ENCODE measurements around the gene ARHGEF7.

The ARHGEF7 gene

DNA sequence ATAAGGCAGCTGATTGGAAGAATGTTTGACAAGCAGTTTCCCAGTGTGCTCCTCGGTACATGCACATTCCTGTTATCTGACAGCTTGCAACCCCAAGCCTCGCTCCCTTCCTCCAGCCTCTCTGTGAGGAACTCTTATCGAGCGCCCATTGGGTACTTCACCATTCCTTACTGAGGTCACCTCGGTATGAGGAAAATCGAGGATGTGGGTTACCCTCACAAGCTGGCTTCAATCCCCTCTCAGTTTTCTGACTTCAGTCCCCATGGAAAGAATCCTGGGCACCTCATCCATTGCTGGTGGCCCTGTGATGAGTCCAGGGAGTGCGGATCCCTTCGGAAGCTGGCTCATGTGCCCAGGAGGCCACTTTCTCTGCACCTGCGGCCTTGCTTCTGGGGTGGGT lies 222.6 kb downstream of the ARHGEF7 start:
- Histone ChIP-seq H2AFZ (ENCODE audit: low read depth, low read length, severe bottlenecking) (no peak overlapping the region), H3K9ac (ENCODE audit: low read length) (no peak overlapping the region), H3K27ac (ENCODE audit: low read depth, low read length) (no peak overlapping the region), H3K36me3 (ENCODE audit: low read length) (no peaks in the 10 kb centered on the region), H4K20me1 (ENCODE audit: low read depth, low read length) (no peaks in the 10 kb centered on the region), H3K79me2 (ENCODE audit: insufficient read depth, low read length) (no peaks in the 10 kb centered on the region), H3F3A (ENCODE audit: insufficient read depth) (no peaks in the 10 kb centered on the region), H3K9me3 (ENCODE audit: insufficient read depth, low read length) (0 out of 2 replicates have a peak, but pooled peaks cover 6% of the 10 kb centered on the region), H3K9me2 (replicated peaks; ENCODE audit: insufficient read depth, low read length) (no peaks in the 10 kb centered on the region), H3K4me3 (ENCODE audit: insufficient read depth, low read length, poor library complexity, severe bottlenecking) (no peak overlapping the region), H3K4me2 (ENCODE audit: low read depth, low read length, poor library complexity, severe bottlenecking) (no peak overlapping the region), H3K27me3 (ENCODE audit: low read length) (no peaks in the 10 kb centered on the region)
- TF ChIP-seq, protein P1, sequence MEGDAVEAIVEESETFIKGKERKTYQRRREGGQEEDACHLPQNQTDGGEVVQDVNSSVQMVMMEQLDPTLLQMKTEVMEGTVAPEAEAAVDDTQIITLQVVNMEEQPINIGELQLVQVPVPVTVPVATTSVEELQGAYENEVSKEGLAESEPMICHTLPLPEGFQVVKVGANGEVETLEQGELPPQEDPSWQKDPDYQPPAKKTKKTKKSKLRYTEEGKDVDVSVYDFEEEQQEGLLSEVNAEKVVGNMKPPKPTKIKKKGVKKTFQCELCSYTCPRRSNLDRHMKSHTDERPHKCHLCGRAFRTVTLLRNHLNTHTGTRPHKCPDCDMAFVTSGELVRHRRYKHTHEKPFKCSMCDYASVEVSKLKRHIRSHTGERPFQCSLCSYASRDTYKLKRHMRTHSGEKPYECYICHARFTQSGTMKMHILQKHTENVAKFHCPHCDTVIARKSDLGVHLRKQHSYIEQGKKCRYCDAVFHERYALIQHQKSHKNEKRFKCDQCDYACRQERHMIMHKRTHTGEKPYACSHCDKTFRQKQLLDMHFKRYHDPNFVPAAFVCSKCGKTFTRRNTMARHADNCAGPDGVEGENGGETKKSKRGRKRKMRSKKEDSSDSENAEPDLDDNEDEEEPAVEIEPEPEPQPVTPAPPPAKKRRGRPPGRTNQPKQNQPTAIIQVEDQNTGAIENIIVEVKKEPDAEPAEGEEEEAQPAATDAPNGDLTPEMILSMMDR (IDR thresholded peaks at IDR 0.05; ENCODE audit: insufficient read depth, low read length, poor library complexity, severe bottlenecking), result no peak
- TF ChIP-seq EZH2phosphoT487 (conservative IDR thresholded peaks at IDR 0.05; ENCODE audit: low read length), result no peak

DNA sequence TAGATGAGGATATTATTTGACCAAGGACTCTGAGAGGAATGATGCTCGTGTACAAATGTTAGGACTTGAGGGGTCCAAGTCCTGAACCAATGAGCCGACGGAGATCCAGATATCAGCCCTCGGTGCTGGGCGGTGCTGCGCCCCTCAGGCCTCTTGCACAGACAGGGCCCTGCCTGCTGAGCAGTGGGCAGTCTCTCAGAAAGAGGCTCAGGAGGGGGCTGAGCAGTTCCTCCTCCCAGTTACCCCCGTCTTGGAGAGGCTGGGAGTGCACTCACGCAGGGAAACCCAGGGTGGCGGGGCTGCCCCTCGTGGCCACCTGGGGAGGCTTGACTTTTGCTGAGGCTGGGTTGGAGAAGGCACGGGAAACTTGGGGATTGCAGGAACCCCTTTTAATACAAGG lies 223.7 kb downstream of the ARHGEF7 start:
- Histone ChIP-seq H3K4me3 (ENCODE audit: insufficient read depth, low read length, poor library complexity, severe bottlenecking) (no peak overlapping the region), H3K36me3 (ENCODE audit: low read length) (no peaks in the 10 kb centered on the region), H3K9me3 (ENCODE audit: insufficient read depth, low read length) (0 out of 2 replicates have a peak, but pooled peaks cover 6% of the 10 kb centered on the region), H3K27me3 (ENCODE audit: low read length) (no peaks in the 10 kb centered on the region), H2AFZ (ENCODE audit: low read depth, low read length, severe bottlenecking) (no peak overlapping the region), H4K20me1 (ENCODE audit: low read depth, low read length) (no peaks in the 10 kb centered on the region), H3K4me2 (ENCODE audit: low read depth, low read length, poor library complexity, severe bottlenecking) (no peak overlapping the region), H3F3A (ENCODE audit: insufficient read depth) (no peaks in the 10 kb centered on the region), H3K9ac (ENCODE audit: low read length) (no peak overlapping the region), H3K27ac (ENCODE audit: low read depth, low read length) (no peak overlapping the region), H3K79me2 (ENCODE audit: insufficient read depth, low read length) (no peaks in the 10 kb centered on the region), H3K9me2 (replicated peaks; ENCODE audit: insufficient read depth, low read length) (no peaks in the 10 kb centered on the region)
- no peak for TF ChIP-seq EZH2phosphoT487 (conservative IDR thresholded peaks at IDR 0.05; ENCODE audit: low read length)
- TF ChIP-seq, protein P1 (IDR thresholded peaks at IDR 0.05; ENCODE audit: insufficient read depth, low read length, poor library complexity, severe bottlenecking), result no peak

DNA sequence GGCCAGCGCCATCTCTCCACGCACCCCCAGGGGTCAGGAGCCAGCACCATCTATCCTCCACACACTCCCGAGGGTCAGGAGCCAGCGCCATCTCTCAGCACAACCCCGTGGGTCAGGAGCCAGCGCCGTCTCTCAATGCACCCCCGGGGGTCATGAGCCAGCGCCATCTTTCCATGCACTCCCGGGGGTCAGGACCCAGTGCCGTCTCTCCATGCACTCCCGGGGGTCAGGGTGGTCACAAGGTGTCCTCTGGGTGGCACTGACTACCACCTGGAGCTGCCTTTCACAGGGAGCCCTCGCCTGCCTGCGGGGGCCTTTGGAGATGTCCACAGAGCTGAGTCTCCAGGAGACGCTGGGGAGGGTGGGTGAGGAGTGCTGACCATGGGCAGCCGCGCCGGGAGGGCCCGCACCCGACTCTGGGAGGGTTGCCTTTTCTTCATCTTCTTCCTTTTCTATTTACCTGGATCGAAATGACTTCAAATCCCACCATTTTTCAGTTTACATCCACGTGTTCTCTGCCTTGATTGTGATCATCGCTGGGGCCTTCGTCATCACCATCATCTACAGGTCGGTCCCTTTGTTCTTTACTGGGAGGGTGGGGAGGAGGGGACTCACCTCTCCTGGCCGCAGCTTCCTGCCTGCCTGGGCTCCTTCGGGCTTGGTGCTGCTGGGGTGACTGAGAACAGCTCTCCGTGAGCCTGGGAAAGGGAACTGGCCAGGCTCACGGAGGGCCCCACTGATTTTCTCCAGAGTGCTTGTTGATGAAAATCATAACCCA lies 224.4 kb downstream of the ARHGEF7 start:
- Histone ChIP-seq H3K36me3 (ENCODE audit: low read length) (no peaks in the 10 kb centered on the region), H3K27ac (ENCODE audit: low read depth, low read length) (no peak overlapping the region), H4K20me1 (ENCODE audit: low read depth, low read length) (no peaks in the 10 kb centered on the region), H3K9me3 (ENCODE audit: insufficient read depth, low read length) (no peaks in the 10 kb centered on the region), H3K79me2 (ENCODE audit: insufficient read depth, low read length) (no peaks in the 10 kb centered on the region), H3K4me2 (ENCODE audit: low read depth, low read length, poor library complexity, severe bottlenecking) (no peak overlapping the region), H3K4me3 (ENCODE audit: insufficient read depth, low read length, poor library complexity, severe bottlenecking) (no peak overlapping the region), H3K9ac (ENCODE audit: low read length) (no peak overlapping the region), H3F3A (ENCODE audit: insufficient read depth) (no peaks in the 10 kb centered on the region), H3K9me2 (replicated peaks; ENCODE audit: insufficient read depth, low read length) (no peaks in the 10 kb centered on the region), H3K27me3 (ENCODE audit: low read length) (no peaks in the 10 kb centered on the region), H2AFZ (ENCODE audit: low read depth, low read length, severe bottlenecking) (no peak overlapping the region)
- TF ChIP-seq EZH2phosphoT487 (conservative IDR thresholded peaks at IDR 0.05; ENCODE audit: low read length), result no peak
- TF ChIP-seq, protein P1 (IDR thresholded peaks at IDR 0.05; ENCODE audit: insufficient read depth, low read length, poor library complexity, severe bottlenecking), result no peak

Measured in SU-DHL-6 (cell line).